Suprapubic skin (tissue), 3 donors: ENCODE results near the gene SLC38A10.

ENCODE experiments used
- POLR2A ChIP-seq, 2 donors: fragments of 450-650 bp; IDR thresholded peaks; one replicate each; pipeline ENCODE4 v1.6.1; 2017; ENCODE audit warnings: antibody characterized with exemption in 2 of 2, mild to moderate bottlenecking in 2 of 2, moderate library complexity in 2 of 2
- TF ChIP-seq, protein P1 (sequence below), 2 donors: fragments of 200-600 bp in 1 of 2; fragments of 450-650 bp in 1 of 2; sonication (generic) in 1 of 2; IDR thresholded peaks; one replicate each; pipeline ENCODE4 v1.5.1; 2016 to 2019; ENCODE audit warnings: antibody characterized with exemption in 2 of 2, mild to moderate bottlenecking in 1 of 2, moderate library complexity in 1 of 2

GRCh38 chr17:81302861-81303333 is 7.8 kb upstream of the SLC38A10 start:
- no peak for TF ChIP-seq POLR2A (IDR thresholded peaks at IDR 0.05)
- TF ChIP-seq, protein P1, sequence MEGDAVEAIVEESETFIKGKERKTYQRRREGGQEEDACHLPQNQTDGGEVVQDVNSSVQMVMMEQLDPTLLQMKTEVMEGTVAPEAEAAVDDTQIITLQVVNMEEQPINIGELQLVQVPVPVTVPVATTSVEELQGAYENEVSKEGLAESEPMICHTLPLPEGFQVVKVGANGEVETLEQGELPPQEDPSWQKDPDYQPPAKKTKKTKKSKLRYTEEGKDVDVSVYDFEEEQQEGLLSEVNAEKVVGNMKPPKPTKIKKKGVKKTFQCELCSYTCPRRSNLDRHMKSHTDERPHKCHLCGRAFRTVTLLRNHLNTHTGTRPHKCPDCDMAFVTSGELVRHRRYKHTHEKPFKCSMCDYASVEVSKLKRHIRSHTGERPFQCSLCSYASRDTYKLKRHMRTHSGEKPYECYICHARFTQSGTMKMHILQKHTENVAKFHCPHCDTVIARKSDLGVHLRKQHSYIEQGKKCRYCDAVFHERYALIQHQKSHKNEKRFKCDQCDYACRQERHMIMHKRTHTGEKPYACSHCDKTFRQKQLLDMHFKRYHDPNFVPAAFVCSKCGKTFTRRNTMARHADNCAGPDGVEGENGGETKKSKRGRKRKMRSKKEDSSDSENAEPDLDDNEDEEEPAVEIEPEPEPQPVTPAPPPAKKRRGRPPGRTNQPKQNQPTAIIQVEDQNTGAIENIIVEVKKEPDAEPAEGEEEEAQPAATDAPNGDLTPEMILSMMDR (IDR thresholded peaks at IDR 0.05), result no peak
